HUES64 (cell line): ENCODE results near the gene GABRA5.

Experiments used
- H3K27ac ChIP-seq: 2 replicates; pipeline ENCODE4 v1.7.0; 2013; ENCODE audit warnings: low read depth, low read length, inconsistent platforms
- H3K27me3 ChIP-seq: 2 replicates; pipeline ENCODE4 v1.6.1; 2013; ENCODE audit warnings: mild to moderate bottlenecking, low read length; ENCODE audit not compliant: insufficient read depth
- H3K36me3 ChIP-seq: 2 replicates; pipeline ENCODE4 v1.6.1; 2013; ENCODE audit warnings: mild to moderate bottlenecking, low read length; ENCODE audit not compliant: insufficient read depth
- H3K4me1 ChIP-seq: 2 replicates; pipeline ENCODE4 v1.6.1; 2013; ENCODE audit warnings: mild to moderate bottlenecking, low read length, moderate library complexity; ENCODE audit not compliant: insufficient read depth
- H3K4me3 ChIP-seq: 2 replicates; pipeline ENCODE4 v1.5.1; 2013; ENCODE audit warnings: mild to moderate bottlenecking, low read length, moderate library complexity
- H3K9ac ChIP-seq: 2 replicates; pipeline ENCODE4 v1.6.1; 2013; ENCODE audit warnings: mild to moderate bottlenecking, low read depth, low read length
- H3K9me3 ChIP-seq: 2 replicates; pipeline ENCODE4 v1.6.1; 2013; ENCODE audit warnings: low read depth, low read length; ENCODE audit not compliant: insufficient read depth
- WGBS: fragments of 150-250, 120-280 bp; methylation state at CpG from one replicate; pipeline ENCODE4 v1.1.7; 2013; ENCODE audit warnings: missing lambda C conversion rate; 5-methylcytosine and 5-hydroxymethylcytosine counted together

GABRA5 gene

GRCh38 chr15:26854435-26854834, 12.4 kb upstream of the GABRA5 start:
- Histone ChIP-seq H3K4me1 (no peaks in the 10 kb centered on the region), H3K36me3 (no peaks in the 10 kb centered on the region), H3K27me3 (no peaks in the 10 kb centered on the region), H3K9me3 (no peaks in the 10 kb centered on the region), H3K27ac (no peak overlapping the region), H3K4me3 (no peak overlapping the region), H3K9ac (no peak overlapping the region)
- 79% methylated on average over 4 of the region's 4 CpGs for WGBS

- Histone ChIP-seq H3K4me3 (no peak overlapping the region), H3K4me1 (no peaks in the 10 kb centered on the region; the same call in 1 of the 2 replicates), H3K27ac (no peak overlapping the region), H3K9ac (no peak overlapping the region), H3K9me3 (no peaks in the 10 kb centered on the region; the same call in 1 of the 2 replicates), H3K27me3 (peaks cover 42% of the 10 kb centered on the region), H3K36me3 (no peaks in the 10 kb centered on the region)
- 12% methylated on average over 7 of the region's 8 CpGs for WGBS
Observed at GRCh38 chr15:26864664-26865191, 2.1 kb upstream of the GABRA5 start.

GRCh38 chr15:26867200-26868007, 542 bp downstream of the GABRA5 start:
- Histone ChIP-seq H3K27me3 (peaks cover 50% of the 10 kb centered on the region), H3K9me3 (no peaks in the 10 kb centered on the region), H3K4me1 (peaks cover 5% of the 10 kb centered on the region), H3K4me3 (peak overlapping the region; percentile 67), H3K36me3 (no peaks in the 10 kb centered on the region), H3K27ac (no peak overlapping the region), H3K9ac (peak overlapping the region; percentile 57; the same call in 1 of the 2 replicates)
- under 1% methylated on average over 104 of the region's 104 CpGs for WGBS

GRCh38 chr15:26868029-26868685, 1.3 kb downstream of the GABRA5 start:
- WGBS = 10% methylated on average over 46 of the region's 46 CpGs
- Histone ChIP-seq H3K27me3 (peaks cover 50% of the 10 kb centered on the region), H3K4me3 (peak overlapping the region; percentile 67), H3K9ac (peak overlapping the region; percentile 57; the same call in 1 of the 2 replicates), H3K4me1 (peaks cover 5% of the 10 kb centered on the region), H3K36me3 (no peaks in the 10 kb centered on the region), H3K27ac (no peak overlapping the region), H3K9me3 (no peaks in the 10 kb centered on the region)

GRCh38 chr15:26869628-26870027, 2.8 kb downstream of the GABRA5 start:
- H3K36me3 ChIP-seq = no peaks in the 10 kb centered on the region
- H3K9ac ChIP-seq = no peak overlapping the region
- H3K27me3 ChIP-seq = peaks cover 50% of the 10 kb centered on the region
- no peaks in the 10 kb centered on the region for H3K9me3 ChIP-seq
- H3K27ac ChIP-seq = no peak overlapping the region
- WGBS = 91% methylated on average over 3 of the region's 3 CpGs
- H3K4me1 ChIP-seq = peaks cover 5% of the 10 kb centered on the region
- H3K4me3 ChIP-seq = no peak overlapping the region

GRCh38 chr15:26870346-26870745, 3.5 kb downstream of the GABRA5 start:
- Histone ChIP-seq H3K27ac (no peak overlapping the region), H3K4me3 (no peak overlapping the region), H3K36me3 (no peaks in the 10 kb centered on the region), H3K9ac (no peak overlapping the region), H3K27me3 (peaks cover 49% of the 10 kb centered on the region), H3K9me3 (no peaks in the 10 kb centered on the region), H3K4me1 (peaks cover 5% of the 10 kb centered on the region)
- WGBS = 92% methylated on average over 3 of the region's 3 CpGs

- Histone ChIP-seq H3K4me1 (peaks cover 5% of the 10 kb centered on the region; the same call in 1 of the 2 replicates), H3K36me3 (no peaks in the 10 kb centered on the region), H3K9me3 (no peaks in the 10 kb centered on the region), H3K27ac (no peak overlapping the region), H3K4me3 (no peak overlapping the region), H3K27me3 (peaks cover 33% of the 10 kb centered on the region), H3K9ac (no peak overlapping the region)
- 67% methylated on average over 7 of the region's 7 CpGs for WGBS
Observed at GRCh38 chr15:26872206-26872605, 5.3 kb downstream of the GABRA5 start.

- Histone ChIP-seq H3K27ac (no peak overlapping the region), H3K4me3 (no peak overlapping the region), H3K4me1 (peaks cover 5% of the 10 kb centered on the region; the same call in 1 of the 2 replicates), H3K27me3 (peaks cover 17% of the 10 kb centered on the region), H3K36me3 (no peaks in the 10 kb centered on the region), H3K9ac (no peak overlapping the region), H3K9me3 (no peaks in the 10 kb centered on the region)
- WGBS = 78% methylated on average over 8 of the region's 8 CpGs
Observed at GRCh38 chr15:26873846-26874245, 7.0 kb downstream of the GABRA5 start.

GRCh38 chr15:26874774-26875475, 8.1 kb downstream of the GABRA5 start:
- 92% methylated on average over 6 of the region's 6 CpGs for WGBS
- no peaks in the 10 kb centered on the region for H3K36me3 ChIP-seq
- H3K9ac ChIP-seq = no peak overlapping the region
- peaks cover 5% of the 10 kb centered on the region; the same call in 1 of the 2 replicates for H3K4me1 ChIP-seq
- peaks cover 6% of the 10 kb centered on the region; the same call in 1 of the 2 replicates for H3K27me3 ChIP-seq
- no peak overlapping the region for H3K27ac ChIP-seq
- H3K9me3 ChIP-seq = no peaks in the 10 kb centered on the region
- H3K4me3 ChIP-seq = no peak overlapping the region

- H3K9ac ChIP-seq = no peak overlapping the region
- H3K27me3 ChIP-seq = 0 out of 2 replicates have a peak, but pooled peaks cover 2% of the 10 kb centered on the region
- H3K27ac ChIP-seq = no peak overlapping the region
- no peaks in the 10 kb centered on the region for H3K9me3 ChIP-seq
- H3K36me3 ChIP-seq = no peaks in the 10 kb centered on the region
- peaks cover 5% of the 10 kb centered on the region; the same call in 1 of the 2 replicates for H3K4me1 ChIP-seq
- 83% methylated on average over 8 of the region's 8 CpGs for WGBS
- no peak overlapping the region for H3K4me3 ChIP-seq
Observed at GRCh38 chr15:26875476-26875850, 8.6 kb downstream of the GABRA5 start.

- 97% methylated on average over 10 of the region's 10 CpGs for WGBS
- H3K4me1 ChIP-seq = no peaks in the 10 kb centered on the region
- H3K9me3 ChIP-seq = no peaks in the 10 kb centered on the region
- no peak overlapping the region for H3K27ac ChIP-seq
- H3K9ac ChIP-seq = no peak overlapping the region
- no peaks in the 10 kb centered on the region for H3K27me3 ChIP-seq
- no peak overlapping the region for H3K4me3 ChIP-seq
- H3K36me3 ChIP-seq = no peaks in the 10 kb centered on the region
Observed at GRCh38 chr15:26877831-26878230, 11.0 kb downstream of the GABRA5 start.
